ENCODE measurements around the gene STOML2. TPM values are rescaled to one million over a fixed set of nuclear protein-coding genes. Genes with fewer than 3 reads are reported as not detected.

Gene STOML2
- total RNA-seq, 1 donor from 2014 or later, result 48.7 TPM

DNA sequence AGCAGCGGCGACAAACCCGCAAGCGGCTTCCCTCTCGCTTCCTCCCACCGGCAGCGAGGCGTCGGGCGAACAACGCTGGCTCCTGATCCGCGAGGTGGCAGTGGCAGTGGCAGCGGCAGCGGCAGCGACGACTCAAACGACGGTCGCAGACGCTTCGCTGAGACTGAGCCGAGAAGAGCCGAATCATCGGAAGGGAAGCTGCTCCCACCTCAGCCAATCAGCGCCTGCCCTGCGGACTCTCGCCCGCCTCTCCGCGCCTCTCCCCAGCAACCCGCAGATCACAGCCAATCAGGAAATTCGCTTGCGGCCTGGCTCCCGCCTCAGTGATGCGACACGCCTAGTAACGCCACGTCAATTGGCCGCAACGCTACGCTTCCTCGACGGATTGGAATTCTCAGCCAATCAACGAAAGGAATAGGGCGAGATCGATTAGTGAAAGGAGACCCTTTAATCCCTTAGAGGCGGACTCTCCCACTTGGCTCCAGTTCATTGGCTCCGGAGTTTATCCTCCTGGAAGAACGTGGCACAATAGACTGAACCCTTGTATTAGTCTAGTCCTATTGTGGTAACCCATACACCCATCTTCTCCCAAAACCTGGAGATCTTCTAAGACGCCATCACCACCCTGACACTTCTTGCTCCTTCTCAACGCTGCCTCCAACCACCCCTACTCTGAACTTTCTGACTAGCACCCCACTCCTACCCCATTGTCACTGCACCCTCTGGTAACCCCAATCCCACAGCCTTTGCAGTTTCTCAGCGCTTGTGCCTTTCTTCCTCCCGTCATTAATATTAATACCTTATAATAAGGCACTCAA, 30.3 kb downstream of the STOML2 start, which contains the start of gene VCP:
Gene VCP (minus strand): TSS at position 165 of the 818 bp plus-strand sequence. CDS start 272 bp downstream, outside the sequence.
- DNase-seq, result peak; percentile 98

DNA sequence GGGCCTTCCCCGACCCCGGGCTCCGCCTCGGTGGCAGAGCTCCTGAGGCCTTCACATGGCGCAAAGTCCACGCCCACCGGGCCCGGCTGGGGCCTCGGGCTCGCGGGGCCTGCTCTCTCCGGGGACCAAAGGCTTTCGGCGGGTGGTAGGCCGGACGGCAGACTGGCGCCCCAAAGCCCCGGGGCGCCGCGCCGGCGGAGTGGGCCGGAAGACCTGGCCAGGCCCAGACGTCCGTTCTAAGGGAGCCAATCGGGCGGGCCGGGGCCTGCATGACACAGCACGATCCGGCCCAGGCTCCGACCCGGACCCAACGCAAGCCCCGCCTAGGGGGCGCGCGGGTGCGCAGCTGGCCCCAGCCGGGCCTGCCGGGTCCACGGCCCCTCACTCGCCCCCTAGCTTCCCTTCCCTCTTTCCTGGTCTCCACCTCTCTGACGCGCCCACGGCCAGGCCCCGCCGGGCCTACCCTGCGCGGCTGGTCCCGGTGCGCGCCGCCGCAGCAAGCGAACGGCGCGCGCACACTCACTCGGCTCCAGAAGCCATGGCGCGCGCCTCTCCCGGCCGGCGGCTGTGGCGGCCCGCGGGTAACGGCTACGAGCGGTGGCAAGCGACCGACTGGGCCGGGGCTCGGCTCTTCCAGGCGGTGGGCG, 31.0 kb downstream of the STOML2 start:
- DNase-seq, result peak; percentile 54

GRCh38 chr9:35070823-35071813, 31.8 kb downstream of the STOML2 start:
- DNase-seq, result no peak

DNA sequence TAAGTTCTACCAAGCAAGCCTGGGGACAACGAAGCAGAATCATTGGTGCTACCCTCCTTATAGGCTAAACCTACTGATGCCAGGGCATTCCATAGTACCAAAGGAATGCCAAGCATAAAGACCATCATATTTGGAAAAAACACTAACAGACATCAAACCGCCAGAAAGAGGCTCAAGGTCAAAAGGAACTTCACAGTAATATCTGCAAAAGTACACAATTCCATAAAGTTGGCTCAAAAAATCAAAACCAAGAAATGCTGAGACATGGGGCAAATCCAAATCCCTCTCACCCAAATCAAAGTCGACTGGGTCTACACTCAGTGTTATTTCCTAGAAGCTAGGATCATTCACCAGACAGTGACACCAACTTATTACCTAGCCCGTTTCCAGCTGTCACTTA, 33.9 kb downstream of the STOML2 start:
- DNase-seq, result no peak

- DNase-seq, result no peak
Measured at GRCh38 chr9:35067056-35067455, 35.9 kb downstream of the STOML2 start.

- no peak for DNase-seq
Measured at GRCh38 chr9:35060548-35061207, 42.3 kb downstream of the STOML2 start.

- no peak for DNase-seq
Measured at GRCh38 chr9:35059438-35059837, 43.5 kb downstream of the STOML2 start.

DNA sequence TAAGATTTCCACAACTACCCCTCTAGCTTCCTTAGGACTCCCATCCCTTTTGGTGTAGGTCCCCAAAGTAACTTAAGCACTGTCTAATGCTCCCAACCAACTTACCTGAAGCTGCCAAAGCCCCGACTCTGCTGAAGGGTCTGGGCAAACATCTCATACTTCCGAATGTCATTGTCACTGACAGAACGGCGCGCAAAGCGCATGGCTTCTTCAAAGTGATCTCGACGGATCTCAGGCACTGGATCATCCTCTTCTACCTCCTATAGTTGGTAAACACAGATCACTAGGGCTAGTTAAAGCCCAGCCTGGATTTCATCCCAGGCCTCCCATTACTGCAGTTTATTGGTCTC, 45.7 kb downstream of the STOML2 start:
- DNase-seq, result no peak

DNA sequence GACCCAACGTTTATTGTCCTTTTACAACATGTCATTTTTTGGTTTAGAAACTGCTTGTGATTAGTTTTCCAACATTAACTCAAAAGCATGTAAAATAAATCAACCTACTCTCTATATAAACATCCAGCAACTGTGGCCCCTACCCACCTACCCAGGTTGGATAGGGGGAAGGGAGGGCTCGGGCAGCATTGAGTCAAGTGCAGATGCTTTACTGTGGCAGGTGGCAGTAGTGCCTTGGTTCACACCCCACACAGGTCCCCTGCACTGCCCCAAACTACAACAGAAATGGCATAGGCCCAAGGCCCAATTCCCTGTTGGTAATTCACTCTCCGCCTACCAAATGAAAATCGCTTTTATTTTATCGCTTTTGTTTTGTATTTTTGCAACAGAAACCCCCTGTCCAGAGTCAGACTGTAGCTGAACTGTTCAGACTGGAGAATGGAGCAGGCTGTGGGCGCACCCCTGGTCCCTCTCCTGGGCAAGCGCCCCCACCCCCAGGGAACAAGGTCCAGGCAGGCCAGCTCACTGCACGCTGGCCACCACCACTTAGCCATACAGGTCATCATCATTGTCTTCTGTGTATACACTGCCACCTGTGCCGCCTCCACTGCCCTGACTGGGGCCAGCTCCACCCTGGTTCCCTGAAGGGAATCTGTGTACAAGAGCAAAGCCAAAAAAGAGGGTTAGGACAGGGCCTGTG, 46.2 kb downstream of the STOML2 start:
- DNase-seq, result no peak

GRCh38 chr9:35054871-35055644, 47.9 kb downstream of the STOML2 start:
- DNase-seq, result no peak

DNA sequence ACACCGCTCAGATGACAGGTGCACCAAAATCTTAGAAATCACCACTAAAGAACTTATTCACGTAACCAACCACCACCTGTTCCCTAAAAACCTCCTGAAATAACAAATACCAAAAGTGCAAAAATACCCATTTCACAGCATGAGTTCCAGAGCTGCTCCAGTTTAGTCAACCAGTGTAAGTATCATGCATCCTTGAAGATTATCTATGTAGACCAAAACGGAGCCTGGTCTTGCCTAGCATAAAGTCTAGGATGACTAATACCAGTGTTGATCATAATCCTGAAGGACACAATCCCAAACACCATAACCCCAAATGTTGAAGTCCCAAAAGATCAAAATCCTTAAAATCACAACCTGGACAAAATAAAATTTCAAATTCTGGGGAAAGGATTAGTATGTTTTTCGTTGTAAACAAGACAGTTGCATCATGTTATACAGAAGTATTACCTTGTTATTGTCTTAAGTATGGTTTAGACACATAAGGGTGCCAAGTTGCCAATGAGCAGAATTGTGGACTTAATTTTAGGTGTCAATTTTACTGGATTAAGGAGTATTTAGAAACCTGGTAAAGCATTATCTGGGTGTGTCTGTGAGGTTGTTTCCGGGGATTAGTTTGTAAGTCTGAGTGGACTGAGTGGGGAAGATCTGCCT, 48.6 kb downstream of the STOML2 start:
- no peak for DNase-seq

GRCh38 chr9:35051069-35051967, 51.6 kb downstream of the STOML2 start:
- DNase-seq, result no peak

Other genes starting within 250 kb of the STOML2 start
- 25.6 TPM for gene PHF24, start 144.8 kb downstream of the STOML2 start, total RNA-seq
- gene DNAJB5, start 113.4 kb downstream of the STOML2 start, total RNA-seq, result 47.9 TPM
- gene VCP, start 30.5 kb downstream of the STOML2 start, total RNA-seq, result 171 TPM
- 31.7 TPM for gene FANCG, start 23.2 kb downstream of the STOML2 start, total RNA-seq
- gene PIGO, start 6.5 kb downstream of the STOML2 start, total RNA-seq, result 9.4 TPM
- 11.4 TPM for gene ATOSB, start 12.7 kb upstream of the STOML2 start, total RNA-seq
- 12.3 TPM for gene UNC13B, start 58.9 kb upstream of the STOML2 start, total RNA-seq

All from occipital lobe (tissue), 2 donors.